COLO668 (cell line): ENCODE measurements around the gene TMPO.
"Not testable (repeated sequence)": the region's sequence is repeated elsewhere in the genome, so short reads cannot be mapped to it uniquely, and the experiment has no call there.

ENCODE experiments used
- DNase-seq: peaks from one replicate; lab custom pipeline; 2025; ENCODE audit not compliant: unreplicated experiment; lab: John Stamatoyannopoulos, UW

Gene TMPO

GRCh38 chr12:98578821-98579220 lies 63.4 kb downstream of the TMPO start:
- DNase-seq = no peak

GRCh38 chr12:98579347-98579746 lies 64.0 kb downstream of the TMPO start:
- no peak for DNase-seq

GRCh38 chr12:98579835-98580234 lies 64.4 kb downstream of the TMPO start:
- no peak for DNase-seq

GRCh38 chr12:98580695-98581094 lies 65.3 kb downstream of the TMPO start:
- DNase-seq = no peak

DNA sequence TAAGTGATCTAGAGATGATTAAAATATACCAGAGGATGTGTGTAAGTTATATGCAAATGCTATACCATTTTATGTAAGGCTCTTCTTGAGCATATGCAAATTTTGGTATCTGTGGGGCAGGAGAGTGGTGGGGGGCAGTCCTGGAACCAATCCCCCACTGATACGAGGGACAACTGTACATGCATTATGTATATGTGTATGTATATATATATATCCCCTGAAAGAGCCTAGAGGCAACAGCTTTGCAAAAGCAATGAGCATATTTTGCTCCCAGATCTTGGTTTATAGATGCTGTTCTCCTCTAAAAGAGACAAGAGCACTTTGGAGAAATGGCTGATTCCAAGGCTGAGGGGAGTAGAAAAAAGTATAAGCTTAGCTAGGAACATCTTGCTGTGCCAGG lies 65.7 kb downstream of the TMPO start:
- DNase-seq = no peak

DNA sequence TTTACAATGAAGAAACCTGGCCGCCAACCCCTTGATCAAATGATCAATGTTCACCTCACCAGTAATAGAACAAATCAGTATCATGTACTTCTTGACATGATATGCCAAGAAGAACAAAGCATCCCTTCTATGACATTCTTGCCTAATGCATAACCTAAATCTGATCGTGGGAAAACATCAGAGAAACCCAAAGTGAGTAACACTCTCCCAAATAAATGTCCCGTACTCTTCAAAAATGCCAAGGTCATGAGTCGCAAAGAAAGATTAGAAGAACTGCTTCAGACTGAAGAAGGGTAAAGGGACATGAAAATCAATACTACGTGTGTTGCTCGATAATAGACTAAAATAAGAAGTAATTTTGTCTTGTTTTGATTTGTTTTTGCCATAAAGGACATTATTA lies 66.7 kb downstream of the TMPO start:
- no peak for DNase-seq

- DNase-seq = peak; percentile 15
Observed at GRCh38 chr12:98587084-98587483, 71.7 kb downstream of the TMPO start.

GRCh38 chr12:98591209-98591608 lies 75.8 kb downstream of the TMPO start:
- no peak for DNase-seq

DNA sequence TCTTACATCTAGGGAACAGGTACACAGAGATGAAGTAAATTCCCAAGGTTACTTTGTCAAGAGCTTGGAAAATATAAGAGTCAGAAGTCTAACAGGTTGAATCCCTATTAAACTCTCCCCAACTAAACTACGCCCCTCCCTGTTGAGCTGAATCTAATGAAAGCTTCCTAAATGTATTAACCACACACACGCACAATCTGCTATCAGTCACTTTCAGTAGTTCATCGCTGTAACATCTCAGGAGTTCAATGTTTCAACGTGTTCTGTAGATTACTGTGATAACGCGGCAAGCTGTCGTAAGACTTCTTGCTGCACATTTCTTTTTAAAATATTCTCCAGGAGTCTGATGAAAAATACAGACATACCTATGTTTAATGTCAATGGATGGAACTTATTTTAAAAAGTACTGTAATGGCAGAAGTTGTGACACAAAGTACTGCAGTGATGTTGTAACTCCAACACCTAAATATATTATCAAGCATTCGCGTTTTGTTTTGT lies 77.5 kb downstream of the TMPO start:
- DNase-seq = no peak

DNA sequence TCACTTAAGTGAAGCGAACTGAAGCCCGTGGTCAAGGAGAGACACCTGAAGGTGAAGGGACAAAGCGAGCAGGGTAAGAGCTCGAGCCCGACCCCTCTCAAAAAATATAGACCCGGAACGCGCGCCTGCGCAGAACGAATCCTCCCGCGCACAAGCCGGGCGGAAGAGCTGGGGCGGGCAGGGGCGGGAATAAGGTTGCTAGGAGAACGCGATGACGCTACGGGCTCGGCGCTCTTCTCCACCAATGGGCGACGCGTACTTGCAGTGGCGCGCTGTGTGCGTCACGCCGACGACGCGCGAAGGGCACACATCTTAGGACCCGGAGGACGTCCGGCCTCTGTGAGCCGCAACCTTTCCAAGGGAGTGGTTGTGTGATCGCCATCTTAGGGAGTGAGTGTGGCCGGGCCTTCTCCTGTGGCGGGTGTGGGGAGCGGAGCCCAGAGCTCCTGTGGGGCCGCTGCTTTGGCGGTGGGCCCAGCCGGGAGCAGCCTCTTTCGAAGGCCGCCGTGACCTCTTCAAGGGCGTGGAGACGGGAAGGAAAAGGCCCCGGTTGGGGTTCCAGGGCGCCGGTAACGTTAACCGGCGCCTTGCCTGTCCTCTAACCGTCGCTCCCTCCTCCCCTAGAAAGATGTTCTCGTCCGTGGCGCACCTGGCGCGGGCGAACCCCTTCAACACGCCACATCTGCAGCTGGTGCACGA lies 78.1 kb downstream of the TMPO start, which contains the start of gene SLC25A3:
SLC25A3 (plus strand) TSS at position 336 of the 699 bp plus-strand sequence; CDS start at position 629, 293 bp downstream.
- DNase-seq = peak; percentile 99

DNA sequence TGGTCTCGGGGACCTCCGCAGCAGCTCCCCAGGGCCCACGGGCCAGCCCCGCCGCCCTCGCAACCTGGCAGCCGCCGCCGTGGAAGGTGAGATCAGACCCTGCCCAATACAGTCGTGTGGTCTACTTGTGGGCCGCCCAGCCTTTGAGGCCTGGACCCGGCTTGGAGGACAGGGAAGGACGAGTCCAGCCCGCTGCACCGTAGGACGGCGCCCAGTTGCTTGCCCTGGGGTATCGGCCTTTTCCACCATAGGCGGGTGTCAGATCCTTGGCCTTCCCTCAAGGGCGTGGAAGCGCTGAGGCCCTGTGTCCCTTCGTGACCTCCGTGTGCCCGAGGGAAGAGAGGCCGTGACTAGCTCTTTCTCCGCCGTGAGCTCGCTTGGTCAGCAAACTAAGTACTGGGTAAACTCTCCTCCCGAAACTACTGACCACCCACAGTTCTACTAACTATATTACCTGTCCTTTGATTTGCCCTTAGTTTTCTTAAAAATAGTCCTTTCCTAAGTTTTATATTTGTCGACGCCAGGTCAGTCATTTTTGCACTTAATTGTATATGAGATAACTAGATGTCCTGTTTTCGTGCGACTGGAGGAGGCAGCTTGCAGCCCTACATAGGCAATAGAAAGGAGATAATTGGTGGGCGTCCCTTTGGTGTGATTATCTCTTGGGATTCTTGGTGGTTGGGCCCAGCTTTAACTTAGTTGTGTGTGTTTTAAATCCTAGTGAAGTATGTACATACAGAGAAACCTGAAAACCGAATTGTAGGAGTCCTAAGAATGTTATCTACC lies 78.9 kb downstream of the TMPO start:
- peak; percentile 52 for DNase-seq

DNA sequence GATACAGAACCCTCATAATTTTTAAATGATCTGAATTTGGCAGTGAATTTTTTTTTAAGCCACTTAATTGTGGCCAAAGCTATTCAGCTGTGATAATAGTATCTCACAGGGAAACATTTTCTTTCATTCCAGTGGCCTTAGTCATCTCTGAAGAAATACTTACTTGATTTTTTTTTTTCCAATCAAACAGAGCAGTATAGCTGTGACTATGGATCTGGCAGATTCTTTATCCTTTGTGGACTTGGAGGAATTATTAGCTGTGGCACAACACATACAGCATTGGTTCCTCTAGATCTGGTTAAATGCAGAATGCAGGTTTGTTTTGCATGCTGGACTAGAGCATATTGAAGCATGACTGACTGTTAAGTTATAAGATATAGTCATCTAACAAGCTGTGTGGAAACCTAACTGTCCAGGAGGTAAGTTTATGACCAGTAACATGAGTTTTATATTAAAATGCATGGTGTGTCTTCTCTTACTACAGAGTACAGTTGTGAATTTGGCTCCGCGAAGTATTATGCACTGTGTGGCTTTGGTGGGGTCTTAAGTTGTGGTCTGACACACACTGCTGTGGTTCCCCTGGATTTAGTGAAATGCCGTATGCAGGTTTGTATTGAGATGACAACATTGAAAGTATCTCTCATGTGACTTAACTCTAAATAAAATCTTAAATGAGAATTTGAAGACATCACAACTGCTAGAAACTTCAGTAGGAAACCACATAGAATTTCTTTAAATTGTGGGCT lies 80.0 kb downstream of the TMPO start:
- DNase-seq = no peak

DNA sequence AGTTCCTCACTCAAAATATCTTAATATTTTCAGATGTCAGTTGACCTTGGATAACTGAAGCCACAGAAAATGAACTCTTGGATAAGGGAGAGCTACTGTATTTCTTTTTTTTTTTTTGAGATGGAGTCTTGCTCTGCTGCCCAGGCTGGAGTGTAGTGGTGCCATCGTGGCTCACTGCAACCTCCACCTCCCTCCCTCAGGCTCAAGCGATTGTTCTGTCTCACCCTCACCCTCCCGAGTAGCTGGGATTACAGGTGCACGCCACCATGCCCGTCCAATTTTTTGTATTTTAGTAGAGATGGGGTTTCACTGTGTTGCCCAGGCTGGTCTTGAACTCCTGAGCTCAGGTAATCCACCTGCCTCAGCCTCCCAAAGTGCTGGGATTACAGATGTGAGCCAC lies 81.9 kb downstream of the TMPO start:
- not testable (repeated sequence) for DNase-seq
